ENCODE results near the gene PMEPA1.

The PMEPA1 gene

GRCh38 chr20:57620999-57621398, 88.8 kb downstream of the PMEPA1 start:
- no peaks in the 10 kb centered on the region for H3K27me3 Mint-ChIP-seq
- H3K4me3 Mint-ChIP-seq, result peak overlapping the region; percentile 75
- peak overlapping the region; percentile 90 for H3K27ac Mint-ChIP-seq
- peaks cover 10% of the 10 kb centered on the region for H3K36me3 Mint-ChIP-seq (ENCODE audit: low read depth)
- H3K4me1 Mint-ChIP-seq (ENCODE audit: low read depth), result peaks cover 60% of the 10 kb centered on the region
- H3K9me3 Mint-ChIP-seq, result peaks cover 5% of the 10 kb centered on the region

- Mint-ChIP-seq H3K27me3 (no peaks in the 10 kb centered on the region), H3K36me3 (ENCODE audit: low read depth) (peaks cover 8% of the 10 kb centered on the region), H3K4me3 (peak within 1 kb of the TSS; percentile 75), H3K4me1 (ENCODE audit: low read depth) (peaks cover 60% of the 10 kb centered on the region), H3K9me3 (peaks cover 5% of the 10 kb centered on the region), H3K27ac (peak within 1 kb of the TSS; percentile 90)
Measured at GRCh38 chr20:57620274-57620990, 89.4 kb downstream of the PMEPA1 start, which contains the start of gene ZBP1. Gene ZBP1, minus strand, starts transcription at chr20:57620426. Its CDS starts 131 bp downstream, at chr20:57620295.

GRCh38 chr20:57619051-57619831, 90.6 kb downstream of the PMEPA1 start:
- Mint-ChIP-seq H3K36me3 (ENCODE audit: low read depth) (peaks cover 4% of the 10 kb centered on the region), H3K27me3 (no peaks in the 10 kb centered on the region), H3K9me3 (no peaks in the 10 kb centered on the region), H3K4me3 (peak overlapping the region; percentile 75), H3K27ac (peak overlapping the region; percentile 90), H3K4me1 (ENCODE audit: low read depth) (peaks cover 60% of the 10 kb centered on the region)

- Mint-ChIP-seq H3K4me1 (ENCODE audit: low read depth) (peaks cover 60% of the 10 kb centered on the region), H3K4me3 (peak overlapping the region; percentile 75), H3K36me3 (ENCODE audit: low read depth) (peaks cover 5% of the 10 kb centered on the region), H3K9me3 (no peaks in the 10 kb centered on the region), H3K27ac (peak overlapping the region; percentile 90), H3K27me3 (no peaks in the 10 kb centered on the region)
Measured at GRCh38 chr20:57618764-57619050, 91.1 kb downstream of the PMEPA1 start.

GRCh38 chr20:57618091-57618763, 91.6 kb downstream of the PMEPA1 start:
- no peaks in the 10 kb centered on the region for H3K27me3 Mint-ChIP-seq
- no peaks in the 10 kb centered on the region for H3K9me3 Mint-ChIP-seq
- H3K27ac Mint-ChIP-seq, result peak overlapping the region; percentile 90
- H3K4me1 Mint-ChIP-seq (ENCODE audit: low read depth), result peaks cover 60% of the 10 kb centered on the region
- peak overlapping the region; percentile 75 for H3K4me3 Mint-ChIP-seq
- H3K36me3 Mint-ChIP-seq (ENCODE audit: low read depth), result peaks cover 6% of the 10 kb centered on the region

- Mint-ChIP-seq H3K9me3 (no peaks in the 10 kb centered on the region), H3K36me3 (ENCODE audit: low read depth) (peaks cover 12% of the 10 kb centered on the region)
Measured at GRCh38 chr20:57617079-57617795, 92.6 kb downstream of the PMEPA1 start.

GRCh38 chr20:57616143-57616951, 93.5 kb downstream of the PMEPA1 start:
- peaks cover 47% of the 10 kb centered on the region for H3K4me1 Mint-ChIP-seq (ENCODE audit: low read depth)
- H3K9me3 Mint-ChIP-seq, result no peaks in the 10 kb centered on the region
- H3K4me3 Mint-ChIP-seq, result no peak overlapping the region
- H3K36me3 Mint-ChIP-seq (ENCODE audit: low read depth), result peaks cover 12% of the 10 kb centered on the region
- no peaks in the 10 kb centered on the region for H3K27me3 Mint-ChIP-seq
- no peak overlapping the region for H3K27ac Mint-ChIP-seq

More at GRCh38 chr20:57617079-57617795, 92.6 kb downstream of the PMEPA1 start:
- Mint-ChIP-seq H3K4me1 (ENCODE audit: low read depth) (peaks cover 54% of the 10 kb centered on the region), H3K27ac (no peak overlapping the region), H3K27me3 (no peaks in the 10 kb centered on the region), H3K4me3 (no peak overlapping the region)

GRCh38 chr20:57615445-57615811, 94.4 kb downstream of the PMEPA1 start:
- Mint-ChIP-seq H3K36me3 (ENCODE audit: low read depth) (peaks cover 12% of the 10 kb centered on the region), H3K9me3 (no peaks in the 10 kb centered on the region), H3K27ac (no peak overlapping the region), H3K4me1 (ENCODE audit: low read depth) (peaks cover 38% of the 10 kb centered on the region), H3K4me3 (no peak overlapping the region), H3K27me3 (no peaks in the 10 kb centered on the region)

GRCh38 chr20:57614490-57615444, 95.0 kb downstream of the PMEPA1 start:
- Mint-ChIP-seq H3K4me3 (no peak overlapping the region), H3K27ac (no peak overlapping the region), H3K4me1 (ENCODE audit: low read depth) (peaks cover 31% of the 10 kb centered on the region), H3K9me3 (no peaks in the 10 kb centered on the region), H3K36me3 (ENCODE audit: low read depth) (peaks cover 12% of the 10 kb centered on the region), H3K27me3 (no peaks in the 10 kb centered on the region)

GRCh38 chr20:57613481-57613921, 96.3 kb downstream of the PMEPA1 start:
- peaks cover 12% of the 10 kb centered on the region for H3K36me3 Mint-ChIP-seq (ENCODE audit: low read depth)
- no peak overlapping the region for H3K27ac Mint-ChIP-seq

GRCh38 chr20:57612916-57613315, 96.9 kb downstream of the PMEPA1 start:
- Mint-ChIP-seq H3K36me3 (ENCODE audit: low read depth) (peaks cover 14% of the 10 kb centered on the region), H3K4me1 (ENCODE audit: low read depth) (peaks cover 12% of the 10 kb centered on the region), H3K4me3 (no peak overlapping the region)

More at GRCh38 chr20:57613481-57613921, 96.3 kb downstream of the PMEPA1 start:
- Mint-ChIP-seq H3K27me3 (no peaks in the 10 kb centered on the region), H3K9me3 (no peaks in the 10 kb centered on the region), H3K4me1 (ENCODE audit: low read depth) (peaks cover 18% of the 10 kb centered on the region), H3K4me3 (no peak overlapping the region)

GRCh38 chr20:57612436-57612835, 97.4 kb downstream of the PMEPA1 start:
- Mint-ChIP-seq H3K4me3 (no peak overlapping the region), H3K9me3 (no peaks in the 10 kb centered on the region), H3K27ac (no peak overlapping the region), H3K36me3 (ENCODE audit: low read depth) (peaks cover 17% of the 10 kb centered on the region), H3K27me3 (no peaks in the 10 kb centered on the region), H3K4me1 (ENCODE audit: low read depth) (peaks cover 8% of the 10 kb centered on the region)

More at GRCh38 chr20:57612916-57613315, 96.9 kb downstream of the PMEPA1 start:
- H3K9me3 Mint-ChIP-seq, result no peaks in the 10 kb centered on the region
- no peaks in the 10 kb centered on the region for H3K27me3 Mint-ChIP-seq
- no peak overlapping the region for H3K27ac Mint-ChIP-seq

Measured in stimulated activated naive CD8-positive, alpha-beta T cell treated with anti-CD3 and anti-CD28 coated beads, Interleukin-15, Interleukin-2, amounts not matched to agents 100 ng/mL and 50 ng/mL, for 24 hours (primary cell).